HG03066 (cell line): Measurements from ENCODE around the gene SLC26A11.

Experiments used
- ATAC-seq: cut with Tn5 transposase; IDR thresholded peaks from one replicate; pipeline ENCODE4 v1.9.1; 2021; ENCODE audit warnings: low read depth; ENCODE audit not compliant: unreplicated experiment

Gene SLC26A11

DNA sequence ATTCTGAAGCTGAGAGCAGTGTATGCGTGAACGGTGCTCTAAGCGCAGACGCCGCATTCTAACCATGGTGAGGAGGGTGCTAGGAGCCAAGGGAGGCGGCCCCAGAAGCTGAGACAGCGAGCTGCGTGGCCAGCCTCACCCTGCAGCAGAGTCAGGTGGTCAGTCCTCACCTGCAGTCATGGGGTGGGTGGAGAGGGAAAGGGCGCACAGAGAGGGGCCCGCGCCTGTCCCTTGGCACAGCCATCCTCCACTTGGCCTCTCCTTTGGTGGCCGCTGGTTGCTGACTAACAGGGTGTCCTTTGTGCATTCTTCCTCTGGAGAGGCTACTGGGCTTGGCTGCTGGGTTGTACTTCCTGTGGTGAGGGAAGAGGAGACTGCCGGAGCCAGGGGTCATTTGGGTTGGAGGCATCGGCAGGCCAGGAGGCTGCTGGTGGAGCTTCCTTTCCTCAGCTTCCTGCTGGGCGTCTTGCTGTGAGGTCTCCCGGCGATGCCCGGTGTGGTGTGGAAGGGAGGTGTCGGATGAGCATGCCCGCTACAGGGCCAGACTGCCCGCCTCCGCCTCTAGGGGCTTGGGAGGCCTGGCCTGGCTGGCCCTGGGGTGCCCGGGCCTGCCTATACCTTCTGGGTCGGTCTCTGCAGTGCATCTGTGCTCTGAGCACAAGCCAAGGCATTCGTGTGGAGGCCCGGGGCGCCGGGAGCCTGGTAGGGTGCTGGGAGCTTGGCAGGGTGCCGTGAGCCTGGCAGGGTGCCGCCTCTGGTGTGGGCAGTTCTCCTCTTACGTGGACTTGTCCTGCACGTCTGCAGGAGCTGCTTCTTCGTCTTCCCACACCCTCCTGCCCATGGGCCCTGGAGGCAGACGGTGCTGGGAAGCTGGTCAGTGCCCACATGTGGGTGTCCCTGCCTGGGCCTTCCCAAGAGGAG, 57.8 kb downstream of the SLC26A11 start:
- ATAC-seq = no peak

DNA sequence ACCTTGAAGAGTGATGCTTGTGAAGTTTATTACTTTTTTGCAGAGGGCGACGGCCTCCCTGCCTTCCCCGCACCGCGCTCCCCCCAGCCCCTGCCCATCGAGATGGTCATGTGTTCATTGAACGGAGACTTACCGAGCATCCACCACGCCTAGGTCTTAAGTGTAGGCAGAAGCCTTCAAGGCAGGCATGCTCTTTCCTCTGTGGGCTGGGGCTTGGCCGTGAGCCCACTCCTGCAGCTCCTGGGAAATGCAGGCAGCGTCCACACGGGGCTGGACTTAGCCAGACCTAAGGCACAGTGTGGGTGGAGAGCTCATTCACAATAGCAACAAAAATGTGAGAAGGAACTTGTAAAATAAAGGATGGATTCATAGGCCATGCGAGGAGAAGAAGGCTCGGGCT, 59.7 kb downstream of the SLC26A11 start:
- ATAC-seq = no peak

DNA sequence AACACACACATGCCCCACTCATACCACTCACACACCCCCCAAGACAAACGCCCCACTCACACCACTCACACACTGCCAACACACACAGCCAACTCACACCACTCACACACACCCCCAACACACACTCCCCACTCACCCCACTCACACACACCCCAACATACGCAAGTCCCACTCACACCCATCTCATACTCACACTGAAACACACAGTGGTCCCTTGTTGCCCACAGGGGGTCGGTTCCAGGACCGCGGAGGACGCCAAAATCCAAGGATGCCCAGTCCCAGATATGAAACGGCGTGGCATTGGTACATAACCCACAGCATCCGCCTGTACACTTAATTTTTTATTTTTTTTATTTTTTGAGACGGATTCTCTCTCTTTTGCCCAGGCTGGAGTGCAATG, 61.3 kb downstream of the SLC26A11 start:
- no peak for ATAC-seq

DNA sequence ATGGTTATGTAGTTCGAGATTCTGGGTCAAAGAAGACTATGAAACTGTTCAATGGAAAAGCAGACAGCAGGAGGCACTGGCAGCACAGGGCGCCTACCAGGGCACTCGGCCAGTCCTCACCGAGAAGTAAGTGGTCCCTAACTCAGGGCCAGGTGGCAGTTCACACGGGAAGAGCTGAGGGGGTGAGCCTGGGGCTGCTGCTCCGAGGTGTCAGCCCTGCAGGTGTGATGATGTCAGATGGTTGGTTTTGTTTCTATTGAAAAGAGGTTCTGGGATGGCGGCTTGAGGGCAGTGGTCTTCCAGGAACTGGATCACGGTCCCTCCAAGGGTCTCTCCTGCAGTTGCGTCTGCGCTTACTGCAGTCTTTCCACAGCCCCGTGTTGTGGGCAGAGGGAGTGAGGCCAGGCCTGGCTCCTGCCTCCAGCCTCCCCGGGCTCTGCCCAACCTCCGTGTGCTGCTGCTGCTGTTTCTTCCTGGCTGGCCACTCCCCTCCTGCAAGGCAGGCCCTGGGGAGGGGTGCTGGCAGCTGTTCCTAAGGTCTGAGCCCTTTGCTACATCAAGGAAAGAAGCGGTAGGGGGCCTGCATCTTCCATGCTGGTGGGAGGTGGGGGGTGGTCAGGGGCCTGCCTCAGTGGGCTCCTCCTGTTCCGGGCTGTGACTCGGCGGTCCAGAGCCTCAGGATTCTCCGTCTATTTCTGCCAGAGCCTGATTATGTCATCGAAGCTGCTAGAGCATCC, 63.1 kb downstream of the SLC26A11 start:
- ATAC-seq = no peak

DNA sequence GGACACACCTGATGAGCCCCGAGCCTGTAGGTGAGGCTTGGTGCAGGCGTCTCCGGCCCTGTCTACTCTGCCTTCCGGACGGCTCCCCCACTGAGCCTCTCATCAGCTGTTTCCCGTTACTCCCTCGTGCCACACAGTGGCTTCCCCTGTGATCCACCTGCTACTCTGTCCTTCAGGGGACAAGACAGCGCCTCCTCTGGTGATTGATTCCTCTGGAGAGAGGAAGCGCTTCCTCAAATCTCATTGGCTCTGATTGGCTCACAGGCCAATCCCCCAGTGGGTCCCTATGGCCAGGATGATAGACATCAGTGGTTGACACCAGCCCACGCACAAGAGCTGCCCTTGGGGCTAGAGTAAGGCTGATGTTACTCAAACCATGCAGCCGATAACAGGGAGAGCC, 64.4 kb downstream of the SLC26A11 start:
- no peak for ATAC-seq

DNA sequence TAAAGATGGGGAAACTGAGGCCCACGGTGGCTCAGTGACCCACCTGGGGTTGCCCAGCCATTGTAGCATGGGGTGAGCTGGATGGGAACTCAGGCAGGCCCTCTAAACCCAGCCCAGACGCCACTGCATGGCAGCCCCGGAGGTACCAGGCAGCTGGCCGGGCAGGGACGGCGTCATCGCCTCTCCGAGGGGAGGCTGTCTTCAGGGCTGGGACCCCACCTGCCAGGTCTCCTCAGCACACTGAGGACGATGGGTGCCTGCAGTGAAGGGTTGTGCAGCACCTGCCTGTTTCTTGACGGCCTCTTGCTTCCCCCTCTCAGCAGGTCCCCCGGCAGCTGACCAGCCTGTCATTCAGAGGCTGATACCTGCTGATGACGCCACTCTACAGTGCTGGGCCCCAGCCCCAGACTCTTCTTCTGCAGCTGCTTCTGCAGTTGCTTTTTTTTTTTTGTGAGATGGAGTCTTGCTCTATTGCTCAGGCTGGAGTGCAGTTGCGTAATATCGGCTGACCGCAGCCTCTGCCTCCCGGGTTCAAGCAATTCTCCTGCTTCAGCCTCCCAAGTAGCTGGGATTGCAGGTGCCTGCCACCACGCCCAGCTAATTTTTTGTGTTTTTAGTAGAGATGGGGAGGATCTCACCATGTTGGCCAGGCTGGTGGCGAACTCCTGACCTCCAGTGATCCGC, 65.2 kb downstream of the SLC26A11 start:
- no peak for ATAC-seq

DNA sequence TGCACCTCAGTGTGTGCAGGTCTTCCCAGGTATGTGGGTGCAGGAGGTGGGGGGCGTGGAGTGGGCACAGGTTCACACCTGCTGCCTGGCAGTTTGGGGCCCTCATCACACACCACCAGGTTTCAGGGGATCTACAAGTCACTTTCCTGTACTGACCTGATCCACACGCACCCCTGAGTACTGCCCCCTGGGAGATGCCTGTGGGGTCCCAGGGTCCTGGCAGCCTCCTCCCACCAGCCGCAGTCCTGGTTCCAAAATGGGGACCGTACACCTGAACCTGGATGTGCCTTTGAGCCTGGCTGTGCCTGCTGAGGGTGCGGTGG, 66.4 kb downstream of the SLC26A11 start:
- no peak for ATAC-seq

DNA sequence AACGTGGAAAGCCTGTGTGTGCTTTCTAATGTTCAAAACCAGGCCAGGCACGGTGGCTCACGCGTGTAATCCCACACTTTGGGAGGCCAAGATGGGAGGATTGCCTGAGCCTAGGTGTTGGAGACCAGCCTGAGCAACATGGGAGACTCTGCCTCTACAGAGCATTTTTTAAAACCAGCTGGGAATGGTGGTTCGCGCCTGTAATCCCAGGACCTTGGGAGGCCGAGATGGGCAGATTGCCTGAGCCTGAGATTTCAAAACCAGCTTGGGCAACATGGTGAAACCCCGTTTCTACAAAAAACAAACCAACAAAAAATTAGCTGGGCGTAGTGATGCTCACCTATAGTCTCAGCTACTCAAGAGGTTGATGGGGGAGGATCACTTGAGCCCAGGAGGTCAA, 66.8 kb downstream of the SLC26A11 start:
- no peak for ATAC-seq

DNA sequence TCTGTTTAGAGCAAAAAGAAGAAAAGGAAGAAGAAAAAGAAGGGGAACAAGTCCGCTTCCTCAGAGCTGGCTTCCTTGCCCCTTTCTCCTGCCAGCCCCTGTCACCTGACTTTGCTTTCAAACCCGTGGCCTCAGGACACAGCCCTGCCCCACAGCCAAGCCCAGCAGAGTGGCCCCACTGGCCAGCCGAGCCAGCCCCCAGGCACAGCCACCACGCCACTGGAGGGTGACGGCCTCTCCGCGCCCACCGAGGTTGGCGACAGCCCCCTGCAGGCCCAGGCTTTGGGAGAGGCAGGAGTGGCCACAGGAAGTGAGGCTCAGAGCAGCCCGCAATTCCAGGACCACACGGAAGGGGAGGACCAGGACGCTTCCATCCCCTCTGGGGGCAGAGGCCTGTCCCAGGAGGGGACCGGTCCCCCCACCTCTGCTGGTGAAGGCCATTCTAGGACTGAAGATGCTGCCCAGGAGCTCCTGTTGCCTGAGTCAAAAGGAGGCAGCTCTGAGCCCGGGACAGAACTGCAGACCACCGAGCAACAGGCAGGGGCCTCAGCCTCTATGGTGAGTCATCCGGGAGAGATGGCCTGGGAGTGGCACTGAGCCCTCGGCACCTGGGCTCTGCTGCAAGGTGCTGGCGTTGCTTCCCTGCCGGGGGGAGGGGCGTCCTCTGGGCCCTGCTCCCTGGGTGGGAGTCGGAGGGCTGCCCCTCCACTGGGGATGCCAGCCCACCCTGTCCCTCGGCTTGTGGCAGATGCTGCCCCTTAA, 67.8 kb downstream of the SLC26A11 start:
- ATAC-seq = no peak

DNA sequence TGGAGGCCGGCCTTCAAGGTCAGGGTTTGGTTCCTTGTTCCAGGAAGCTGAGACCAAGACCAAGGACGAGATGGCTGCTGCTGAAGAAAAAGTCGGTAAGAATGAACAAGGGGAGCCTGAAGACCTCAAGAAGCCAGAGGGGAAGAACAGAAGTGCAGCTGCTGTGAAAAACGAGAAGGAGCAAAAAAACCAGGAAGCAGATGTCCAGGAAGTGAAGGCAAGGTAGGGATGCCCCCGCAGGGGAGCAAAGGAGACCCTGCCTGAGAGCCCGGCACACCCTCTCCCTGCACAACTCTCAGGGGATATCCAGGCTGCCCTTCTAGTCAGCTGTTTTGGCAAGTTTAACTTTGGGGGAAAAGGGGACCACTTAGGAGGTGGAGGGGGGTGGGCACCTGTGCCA, 69.4 kb downstream of the SLC26A11 start:
- ATAC-seq = no peak

DNA sequence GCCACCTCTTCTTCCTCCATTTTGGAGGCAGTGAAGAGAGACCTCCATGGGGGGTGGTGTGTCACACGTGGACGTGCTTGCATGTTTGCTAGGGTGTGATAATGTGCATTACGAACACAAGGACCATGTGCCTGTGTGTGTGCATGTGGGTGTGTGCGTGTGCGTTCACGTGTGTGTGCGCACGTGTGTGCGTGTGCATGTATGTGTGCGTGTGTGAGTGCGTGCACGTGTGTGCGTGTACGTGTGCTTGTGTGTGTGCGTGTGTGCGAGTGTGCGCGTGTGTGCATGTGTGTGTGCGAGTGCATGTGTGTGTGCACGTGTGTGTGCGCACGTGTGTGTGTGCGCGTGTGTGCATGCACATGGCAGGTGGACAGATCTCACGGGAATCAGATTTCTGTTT, 69.9 kb downstream of the SLC26A11 start:
- ATAC-seq = no peak

DNA sequence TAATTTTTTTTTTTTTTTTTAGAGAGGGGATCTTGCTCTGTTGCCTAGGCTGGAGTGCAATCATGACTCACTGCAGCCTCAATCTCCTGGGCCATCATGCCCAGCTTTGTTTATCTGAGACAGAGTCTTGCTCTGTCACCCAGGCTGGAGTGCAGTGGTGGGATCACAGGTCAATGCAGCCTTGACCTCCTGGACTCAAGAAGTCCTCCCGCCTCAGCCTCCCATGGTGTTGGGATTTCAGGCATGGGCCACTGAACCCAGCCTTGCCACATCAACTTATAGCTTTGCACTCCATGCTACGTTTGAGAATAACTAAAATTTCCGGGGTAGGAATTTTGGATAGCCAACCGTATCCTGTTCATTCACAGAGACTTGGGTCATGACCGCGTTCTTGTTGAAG, 71.0 kb downstream of the SLC26A11 start:
- ATAC-seq = no peak

DNA sequence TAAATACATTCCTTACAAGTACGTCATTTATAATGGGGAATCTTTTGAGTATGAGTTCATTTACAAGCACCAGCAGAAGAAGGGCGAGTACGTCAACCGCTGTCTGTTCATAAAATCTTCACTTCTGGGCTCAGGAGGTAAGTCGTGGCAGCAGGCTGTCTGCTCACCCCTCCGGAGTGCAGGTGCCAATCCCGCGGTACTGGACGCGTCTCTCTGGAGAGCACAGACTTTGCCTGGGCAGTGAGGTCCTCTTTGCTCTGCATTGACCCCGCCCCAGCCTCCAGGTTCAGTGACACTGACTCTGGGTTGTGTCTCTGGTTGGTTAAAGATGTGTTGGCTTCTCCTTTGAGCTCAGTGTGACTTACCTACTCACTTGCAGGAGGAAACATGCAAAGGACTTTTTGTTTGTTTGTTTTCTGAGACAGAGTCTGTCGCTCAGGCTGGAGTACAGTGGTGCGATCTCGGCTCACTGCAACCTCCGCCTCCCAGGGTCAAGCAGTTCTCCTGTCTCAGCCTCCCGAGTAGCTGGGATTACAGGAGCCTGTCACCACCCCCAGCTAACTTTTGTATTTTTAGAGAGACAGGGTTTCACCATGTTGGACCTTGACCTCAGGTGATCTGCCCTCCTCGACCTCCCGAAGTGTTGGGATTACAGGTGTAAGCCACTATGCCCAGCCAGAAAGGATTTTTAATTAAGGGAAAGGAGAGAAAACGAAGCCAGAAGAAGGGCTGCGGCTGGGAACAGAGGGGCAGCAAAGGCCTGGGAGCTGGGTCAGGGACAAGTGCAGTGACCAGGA, 71.7 kb downstream of the SLC26A11 start:
- no peak for ATAC-seq

DNA sequence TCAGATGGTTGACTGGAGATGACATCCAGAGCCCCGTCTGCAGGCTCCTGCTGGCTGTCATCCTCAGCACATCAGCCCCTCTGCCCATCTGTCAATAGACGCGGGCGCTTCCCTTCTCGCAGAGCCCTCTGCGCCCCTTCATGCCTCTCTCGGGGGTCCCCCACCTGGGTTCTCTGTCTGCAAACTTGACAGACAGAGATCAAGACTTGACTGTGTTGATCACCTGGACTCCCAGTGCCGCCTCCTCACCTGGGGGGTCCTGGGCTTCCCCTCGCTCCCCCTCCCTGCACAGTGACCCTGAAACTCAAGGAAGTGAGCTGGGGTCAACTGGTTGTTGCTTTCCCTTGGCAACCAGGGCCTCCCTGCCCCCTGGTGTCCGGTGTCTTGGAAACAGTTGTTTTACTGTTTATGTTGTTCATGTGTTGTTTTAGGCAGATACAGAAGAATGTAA, 72.3 kb downstream of the SLC26A11 start:
- no peak for ATAC-seq

DNA sequence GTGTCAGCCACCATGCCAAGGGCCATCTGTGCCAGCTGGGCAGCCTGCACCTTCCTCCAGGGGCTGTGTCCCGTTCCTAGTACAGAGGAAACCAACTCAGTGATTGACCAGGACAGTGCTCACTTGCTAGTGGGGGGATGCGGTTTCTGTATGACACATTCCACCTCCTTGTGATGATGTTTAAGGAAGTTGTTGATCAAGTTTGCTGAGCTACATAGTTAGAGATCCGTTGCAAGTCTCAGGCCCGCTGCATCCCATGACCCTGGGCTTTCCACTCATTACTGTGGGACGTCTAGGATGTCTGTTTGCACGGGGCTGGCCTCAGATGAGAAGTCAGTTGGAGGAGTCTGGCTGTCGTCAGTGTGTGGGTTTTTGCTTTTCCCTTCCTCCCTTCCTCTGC, 74.0 kb downstream of the SLC26A11 start:
- no peak for ATAC-seq

DNA sequence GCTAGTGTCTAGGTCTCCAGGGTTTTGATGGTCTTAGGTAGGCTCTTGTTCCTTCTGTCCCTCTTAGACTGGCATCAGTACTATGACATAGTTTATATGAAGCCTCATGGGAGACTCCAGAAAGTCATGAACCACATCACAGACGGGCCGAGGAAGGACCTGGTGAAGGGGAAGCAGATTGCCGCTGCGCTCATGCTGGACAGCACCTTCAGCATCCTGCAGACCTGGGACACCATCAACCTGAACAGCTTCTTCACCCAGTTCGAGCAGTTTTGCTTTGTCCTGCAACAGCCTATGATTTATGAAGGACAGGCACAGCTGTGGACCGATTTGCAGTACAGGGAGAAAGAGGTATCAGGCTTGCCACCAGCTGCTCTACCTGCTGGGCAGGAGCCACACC, 74.4 kb downstream of the SLC26A11 start:
- no peak for ATAC-seq

DNA sequence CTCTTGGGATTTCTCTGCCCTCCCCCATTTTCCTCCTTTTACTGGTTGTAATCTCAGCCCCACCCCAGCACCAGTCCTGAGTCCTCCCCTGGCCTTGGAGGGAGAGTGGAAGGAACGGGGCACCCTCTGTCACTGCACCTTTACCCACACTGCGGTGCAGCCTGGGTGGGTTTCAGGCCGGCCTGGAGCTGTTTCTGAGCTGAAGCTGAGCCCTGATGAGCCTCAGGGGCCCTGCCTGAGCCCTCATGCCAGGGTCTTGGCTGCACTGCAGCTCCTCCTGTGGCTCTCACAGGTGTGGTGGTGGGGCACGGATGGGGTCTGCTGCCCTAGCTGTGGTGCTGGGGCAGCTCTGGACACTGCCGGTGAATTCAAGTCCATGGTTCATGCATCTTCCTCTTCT, 74.9 kb downstream of the SLC26A11 start:
- ATAC-seq = no peak

DNA sequence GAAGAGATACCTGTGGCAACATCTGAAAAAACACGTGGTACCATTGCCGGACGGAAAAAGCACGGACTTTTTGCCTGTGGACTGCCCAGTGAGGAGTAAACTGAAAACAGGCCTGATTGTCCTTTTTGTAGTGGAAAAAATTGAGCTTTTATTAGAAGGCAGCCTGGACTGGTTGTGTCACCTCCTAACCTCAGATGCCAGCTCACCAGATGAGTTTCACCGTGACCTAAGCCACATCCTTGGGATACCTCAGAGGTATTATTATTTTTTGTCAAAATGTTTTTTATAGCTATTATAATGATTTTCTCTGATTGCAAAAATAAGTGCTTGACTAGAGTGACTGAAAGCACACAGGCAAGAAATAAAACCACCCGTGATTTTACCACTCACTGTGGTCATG, 75.3 kb downstream of the SLC26A11 start:
- ATAC-seq = no peak

DNA sequence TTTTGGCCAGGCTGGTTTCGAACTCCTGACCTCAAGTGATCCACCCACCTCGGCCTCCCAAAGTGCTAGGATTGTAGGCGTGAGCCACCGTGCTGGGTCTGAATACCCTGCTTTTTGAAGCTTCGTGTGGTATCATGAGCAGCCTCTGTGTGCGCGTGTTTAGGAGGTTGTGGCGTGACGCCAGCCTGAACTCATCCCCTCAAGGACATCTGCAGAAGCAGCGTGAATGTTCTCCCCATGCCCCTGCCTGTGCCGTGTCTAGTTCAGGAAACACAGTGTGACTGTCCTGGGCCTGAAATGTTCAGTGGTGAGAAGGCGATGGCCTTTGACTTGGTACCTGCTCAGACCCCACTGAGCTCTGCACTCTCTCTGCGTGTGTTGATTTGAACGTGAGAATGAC, 76.0 kb downstream of the SLC26A11 start:
- ATAC-seq = no peak

DNA sequence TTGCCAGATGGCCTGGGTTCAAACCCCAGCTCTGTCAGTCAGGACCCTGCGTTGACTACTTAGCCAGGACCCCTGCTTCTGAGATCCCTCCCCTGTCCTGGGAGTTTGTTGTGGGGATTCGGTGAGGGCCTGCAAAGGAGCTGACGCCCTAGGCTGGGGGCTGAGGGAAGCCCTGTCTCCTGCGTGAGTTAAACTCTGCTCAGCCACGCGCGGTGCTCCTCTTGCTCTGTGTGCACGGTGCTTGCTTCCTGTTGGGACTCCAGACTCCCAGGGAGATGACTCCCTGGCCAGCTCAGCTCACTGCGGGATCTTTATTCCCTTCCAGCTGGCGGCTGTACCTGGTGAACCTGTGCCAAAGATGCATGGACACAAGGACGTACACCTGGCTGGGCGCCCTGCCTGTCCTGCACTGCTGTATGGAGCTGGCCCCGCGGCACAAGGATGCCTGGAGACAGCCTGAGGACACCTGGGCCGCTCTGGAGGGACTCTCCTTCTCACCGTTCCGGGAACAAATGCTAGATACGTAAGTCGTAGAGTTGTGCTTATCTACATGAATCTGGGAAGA, 77.9 kb downstream of the SLC26A11 start:
- ATAC-seq = no peak
